Esophagus mucosa (tissue), 1 donor: ENCODE results near the gene TMBIM1. TPM values are rescaled to one million over a fixed set of nuclear protein-coding genes. Genes with fewer than 3 reads are reported as not detected.
"Not testable (repeated sequence)": the region's sequence is repeated elsewhere in the genome, so short reads cannot be mapped to it uniquely, and the experiment has no call there.

Experiments used
- ATAC-seq: fragments of 200-7000 bp; cut with Tn5 transposase; one replicate; pipeline ENCODE4 v1.9.1; 2020
- total RNA-seq: library from RNA; stranded (reverse); gene quantifications from one replicate; pipeline ENCODE4 v1.2.4, GENCODE V29; 2023
- donor health status: DM: yes; HTN: yes; CAD: no.

Gene TMBIM1
- total RNA-seq, 1 donor from 2014 or later: 247 TPM

- no peak for ATAC-seq
Observed at GRCh38 chr2:218291318-218292047, 820 bp downstream of the TMBIM1 start.

GRCh38 chr2:218290316-218291261 lies 1.7 kb downstream of the TMBIM1 start:
- no peak for ATAC-seq

- peak; percentile 25 for ATAC-seq
Observed at GRCh38 chr2:218289639-218290315, 2.5 kb downstream of the TMBIM1 start.

GRCh38 chr2:218286570-218287459 lies 5.5 kb downstream of the TMBIM1 start:
- peak; percentile 82 for ATAC-seq

- ATAC-seq: peak; percentile 43
Observed at GRCh38 chr2:218285604-218286003, 6.7 kb downstream of the TMBIM1 start.

GRCh38 chr2:218284106-218284811 lies 8.0 kb downstream of the TMBIM1 start:
- ATAC-seq: peak; percentile 48

- ATAC-seq: peak; percentile 65
Observed at GRCh38 chr2:218282173-218282991, 9.9 kb downstream of the TMBIM1 start.

GRCh38 chr2:218281449-218281848 lies 10.9 kb downstream of the TMBIM1 start:
- ATAC-seq: no peak

- ATAC-seq: no peak
Observed at GRCh38 chr2:218280260-218280870, 11.9 kb downstream of the TMBIM1 start.

GRCh38 chr2:218278531-218279360 lies 13.6 kb downstream of the TMBIM1 start:
- ATAC-seq: no peak

GRCh38 chr2:218277921-218278320 lies 14.4 kb downstream of the TMBIM1 start:
- ATAC-seq: no peak

GRCh38 chr2:218276986-218277755 lies 15.1 kb downstream of the TMBIM1 start:
- no peak for ATAC-seq

GRCh38 chr2:218275371-218276072 lies 16.8 kb downstream of the TMBIM1 start:
- ATAC-seq: no peak

- ATAC-seq: no peak
Observed at GRCh38 chr2:218274586-218274985, 17.7 kb downstream of the TMBIM1 start.

- no peak for ATAC-seq
Observed at GRCh38 chr2:218273908-218274249, 18.4 kb downstream of the TMBIM1 start.

GRCh38 chr2:218273214-218273907 lies 18.9 kb downstream of the TMBIM1 start:
- ATAC-seq: not testable (repeated sequence)
